NCI-H2196 treated with DMSO at 0.1 percent for 48 hours (cell line): Measurements from ENCODE around the gene BORCS8.
"Not testable (repeated sequence)": the region's sequence is repeated elsewhere in the genome, so short reads cannot be mapped to it uniquely, and the experiment has no call there.

Experiments
- DNase-seq: peaks from one replicate; lab custom pipeline; 2025; ENCODE audit not compliant: unreplicated experiment; lab: John Stamatoyannopoulos, UW

BORCS8 gene

DNA sequence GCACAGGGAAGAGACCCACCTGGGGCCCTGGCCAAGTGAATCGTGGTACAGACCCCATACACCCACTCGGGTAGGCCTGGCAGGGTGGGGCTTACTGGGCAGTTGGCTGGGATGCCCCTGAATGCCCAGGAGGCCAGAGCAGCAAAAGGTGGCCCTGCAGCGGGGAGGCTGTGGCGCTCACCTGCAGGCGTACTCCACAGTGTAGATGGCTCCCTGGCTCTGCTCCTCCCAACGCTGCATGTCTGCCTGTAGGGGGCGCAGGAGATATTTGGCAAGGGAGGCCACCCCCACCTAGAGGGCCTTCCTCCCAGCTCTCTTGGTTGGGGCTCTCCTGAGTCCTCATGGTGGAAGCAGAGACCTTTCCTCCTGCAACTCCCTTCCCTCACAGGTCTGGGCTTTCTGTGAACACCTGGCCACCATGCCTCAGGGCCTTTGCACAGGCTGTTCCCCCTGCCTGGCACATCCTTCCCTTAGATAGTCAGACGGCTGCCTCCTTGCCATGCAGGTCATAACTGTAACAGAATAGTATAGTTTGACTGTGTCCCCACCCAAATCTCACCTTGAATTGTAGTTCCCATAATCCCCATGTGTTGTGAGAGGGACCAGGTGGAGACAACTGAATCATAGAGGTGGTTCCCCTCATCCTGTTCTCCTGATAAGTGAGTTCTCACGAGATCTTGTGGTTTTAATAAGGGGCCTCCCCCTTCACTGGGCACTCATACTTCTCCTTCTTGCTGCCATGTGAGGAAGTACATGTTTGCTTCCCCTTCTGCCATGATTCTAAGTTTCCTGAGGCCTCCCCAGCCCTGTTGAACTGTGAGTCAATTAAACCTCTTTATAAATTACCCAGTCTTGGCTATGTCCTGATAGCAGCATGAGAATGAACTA is 5.9 kb downstream of the BORCS8 start:
- peak; percentile 24 for DNase-seq

- DNase-seq = no peak
These were observed 10.4 kb downstream of the BORCS8 start for GRCh38 chr19:19181488-19181998.

GRCh38 chr19:19179548-19180441 is 12.2 kb downstream of the BORCS8 start:
- DNase-seq = no peak

GRCh38 chr19:19176950-19177349 is 15.0 kb downstream of the BORCS8 start:
- no peak for DNase-seq

GRCh38 chr19:19173243-19173642 is 18.7 kb downstream of the BORCS8 start:
- not testable (repeated sequence) for DNase-seq

DNA sequence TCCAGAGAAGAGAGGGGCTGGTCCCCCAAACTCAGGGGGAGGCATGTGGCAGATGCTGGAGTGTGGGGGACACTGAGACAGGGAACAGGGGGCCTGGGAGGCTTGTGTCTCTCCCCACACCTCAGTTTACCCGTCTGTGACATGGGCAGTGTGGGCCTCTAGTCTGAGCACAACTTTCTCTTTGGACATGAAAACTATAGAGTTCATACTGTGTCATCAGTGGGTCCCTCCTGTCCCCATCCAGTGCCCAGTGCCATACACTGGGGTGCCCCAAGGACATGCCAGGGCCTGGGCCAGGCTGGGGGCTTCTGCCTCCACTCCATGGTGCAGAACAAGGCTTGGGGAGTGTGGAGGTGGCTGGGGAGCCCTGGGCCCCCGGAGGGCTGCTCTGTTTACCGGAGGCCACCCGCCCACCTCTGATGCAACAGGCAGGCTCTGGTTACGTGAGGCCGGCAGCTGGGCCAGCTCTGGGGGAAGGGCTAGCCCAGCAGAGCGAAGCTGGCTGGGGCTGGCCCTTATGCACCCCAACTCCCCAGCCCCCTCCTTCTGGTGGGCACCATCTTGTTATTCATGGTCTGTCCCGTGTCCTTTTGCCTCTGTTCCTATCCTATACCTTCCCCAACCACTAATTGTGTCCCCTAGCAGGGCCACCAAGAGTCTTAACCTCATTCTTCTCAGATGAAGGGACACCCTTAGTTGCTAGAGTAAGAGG is 20.0 kb downstream of the BORCS8 start:
- DNase-seq = no peak

DNA sequence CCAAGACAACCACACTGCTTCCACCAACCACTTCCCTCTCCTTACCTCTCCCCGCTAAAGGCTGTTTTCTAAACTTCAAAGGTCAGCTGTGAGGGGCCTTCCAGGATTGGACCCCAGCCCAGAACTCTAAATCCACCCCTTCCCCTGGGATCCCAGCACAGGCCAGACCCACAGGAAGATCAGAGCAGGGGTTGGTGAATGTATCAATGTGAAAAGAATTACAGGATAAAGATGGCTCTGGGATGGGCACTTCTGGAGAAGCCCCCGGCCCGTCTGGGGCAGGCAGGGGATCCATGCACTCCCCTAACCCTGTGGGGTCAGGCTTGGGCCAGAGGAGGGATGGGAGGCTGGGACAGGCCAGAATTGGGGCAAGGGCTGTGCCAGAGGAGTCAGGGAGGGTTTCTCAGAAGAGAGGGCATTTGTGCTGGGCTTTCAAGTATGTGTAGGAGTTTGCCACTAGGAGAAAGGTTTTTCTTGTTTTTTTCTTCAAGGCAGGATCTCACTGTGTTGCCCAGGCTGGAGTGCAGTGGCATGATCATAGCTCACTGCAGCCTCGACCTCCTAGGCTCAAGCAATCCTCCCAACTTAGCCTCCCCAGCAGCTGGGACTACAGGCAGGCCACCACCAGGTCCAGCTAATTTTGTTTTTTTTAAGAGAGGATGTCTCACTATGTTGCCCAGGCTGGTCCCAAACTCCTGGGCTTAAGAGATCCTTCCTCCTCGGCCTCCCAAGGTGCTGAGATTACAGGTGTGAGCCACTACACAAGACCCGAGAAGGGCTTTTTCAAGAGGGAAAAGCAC is 20.9 kb downstream of the BORCS8 start:
- no peak for DNase-seq

GRCh38 chr19:19170053-19170872 is 21.7 kb downstream of the BORCS8 start, which contains the start of gene MEF2B:
TSS of gene MEF2B (minus strand) at chr19:19170263. CDS start at chr19:19150735, 19,528 bp downstream.
- DNase-seq = peak; percentile 60

- DNase-seq = no peak
These were observed 22.5 kb downstream of the BORCS8 start for GRCh38 chr19:19169236-19170052.

DNA sequence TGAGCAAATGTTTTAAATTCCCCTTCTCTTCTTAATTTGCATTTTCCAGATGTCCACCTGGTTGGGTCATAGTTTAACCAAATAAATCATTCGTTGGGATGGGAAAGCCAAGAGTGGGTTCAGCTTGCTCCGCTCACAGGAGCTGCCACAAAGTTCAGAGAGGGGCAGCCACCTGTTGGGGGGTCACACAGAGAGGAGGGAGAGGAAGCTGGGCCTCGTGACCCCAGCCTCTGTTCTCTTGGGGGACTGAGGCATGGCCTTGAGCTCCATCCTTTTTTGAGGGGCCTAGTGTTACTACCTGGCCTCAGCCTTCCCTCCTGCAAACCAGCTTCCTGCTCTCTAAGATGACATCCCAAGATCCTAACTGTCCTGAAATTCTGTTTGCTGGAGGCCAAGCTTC is 24.3 kb downstream of the BORCS8 start:
- DNase-seq = no peak

DNA sequence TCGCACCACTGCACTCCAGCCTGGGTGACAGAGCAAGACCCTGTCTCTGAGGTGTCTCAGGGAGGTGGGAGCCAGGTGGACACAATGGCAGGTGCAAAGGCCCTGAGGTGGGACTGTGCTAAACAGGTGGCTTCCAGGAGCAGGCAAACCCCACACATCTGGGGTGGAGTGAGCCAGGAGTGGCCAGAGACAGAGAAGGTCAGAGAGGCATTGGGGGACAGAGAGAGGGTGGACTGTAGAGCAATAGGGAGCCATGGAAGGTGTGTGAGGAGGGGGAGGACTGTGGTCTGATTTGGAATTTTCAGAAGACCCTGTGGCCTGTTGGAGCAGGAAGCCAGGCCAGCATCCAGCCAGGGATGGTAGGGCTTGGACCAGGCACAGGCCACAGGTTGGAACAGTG is 26.6 kb downstream of the BORCS8 start:
- no peak for DNase-seq

DNA sequence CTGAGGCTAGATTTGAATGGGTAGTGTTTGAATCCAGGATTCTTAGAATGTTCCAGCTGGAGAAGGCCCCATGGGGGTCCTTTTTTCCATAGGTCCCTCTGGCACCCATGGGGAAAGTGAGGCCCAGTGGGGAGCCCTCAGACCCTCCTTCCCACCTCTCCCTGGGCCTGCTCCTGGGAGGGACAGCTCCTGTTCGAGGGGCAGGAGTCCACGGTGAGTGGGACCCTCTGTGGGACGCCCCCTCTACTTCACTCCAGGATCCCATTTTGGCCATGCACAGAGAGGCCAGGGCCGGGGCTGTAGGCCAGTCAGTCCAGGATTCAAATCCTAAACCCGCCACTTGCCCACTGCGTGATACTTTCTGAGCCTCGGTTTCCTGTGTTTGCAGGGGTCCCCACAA is 29.5 kb downstream of the BORCS8 start:
- no peak for DNase-seq

- DNase-seq = no peak
These were observed 31.4 kb downstream of the BORCS8 start for GRCh38 chr19:19160461-19161035.

DNA sequence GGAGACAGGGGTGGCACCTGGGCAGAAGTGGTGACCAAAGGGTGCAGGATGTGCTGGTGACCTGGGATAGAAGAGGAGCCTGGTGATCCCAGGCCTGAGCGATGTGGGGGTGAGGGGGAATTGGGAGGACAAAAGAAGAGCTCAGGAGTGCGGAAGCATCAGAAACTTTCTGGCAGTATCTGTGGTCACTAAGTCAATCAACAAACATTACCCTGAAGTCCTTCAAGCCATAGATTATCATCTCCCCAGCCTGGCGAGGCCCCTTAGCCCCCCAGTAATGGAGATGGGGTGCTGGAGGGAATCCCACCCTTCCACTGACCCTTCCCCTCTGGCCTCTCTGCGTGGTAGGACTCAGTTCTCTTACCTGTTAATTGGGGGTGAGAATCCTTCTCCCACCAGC is 32.4 kb downstream of the BORCS8 start:
- no peak for DNase-seq

DNA sequence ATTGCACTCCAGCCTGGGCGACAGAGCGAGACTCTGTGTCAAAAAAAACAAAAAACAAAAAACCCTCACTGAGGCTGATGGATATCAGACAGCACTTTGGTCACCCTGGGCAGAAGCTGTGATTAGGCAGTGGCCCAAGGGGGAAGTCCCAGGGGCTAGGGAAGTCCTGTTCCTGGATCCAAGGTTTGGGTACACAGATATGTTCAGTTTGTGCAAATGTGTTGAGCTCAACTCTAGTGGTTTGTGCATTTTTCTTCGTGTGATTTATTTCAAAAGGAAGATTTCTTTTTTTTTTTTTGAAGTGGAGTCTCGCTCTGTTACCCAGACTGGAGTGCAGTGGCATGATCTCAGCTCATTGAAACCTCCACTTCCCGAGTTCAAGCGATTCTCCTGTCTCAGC is 34.1 kb downstream of the BORCS8 start:
- DNase-seq = no peak

GRCh38 chr19:19155495-19156219 is 36.3 kb downstream of the BORCS8 start:
- no peak for DNase-seq

GRCh38 chr19:19154768-19155494 is 37.0 kb downstream of the BORCS8 start:
- no peak for DNase-seq
